Psoas muscle (tissue), 8 donors: ENCODE results near the gene RBAK. TPM values are rescaled to one million over a fixed set of nuclear protein-coding genes. Genes with fewer than 3 reads are reported as not detected.
"Not testable (repeated sequence)": the region's sequence is repeated elsewhere in the genome, so short reads cannot be mapped to it uniquely, and the experiment has no call there.

Experiments used
- ATAC-seq, 4 donors: fragments of 200-7000 bp; cut with Tn5 transposase; one replicate each; pipeline ENCODE4 v1.9.1; 2020; ENCODE audit warnings: moderate library complexity in 3 of 4, mild to moderate bottlenecking in 2 of 4
- DNase-seq, 2 donors: peaks; one replicate each; pipeline ENCODE4 v3.0.0-alpha.2; 2020
- H3K27ac ChIP-seq: fragments of 200-600 bp; one replicate; pipeline ENCODE4 v1.8.0; 2022
- H3K27me3 ChIP-seq, 3 donors: fragments of 200-600 bp in 1 of 3; one replicate each; pipeline versions ENCODE4 v1.6.1 to v1.8.0; 2013 to 2022; ENCODE audit warnings: low read length in 2 of 3, mild to moderate bottlenecking in 2 of 3, moderate library complexity in 1 of 3; ENCODE audit not compliant: insufficient read depth in 3 of 3
- H3K36me3 ChIP-seq, 2 donors: fragments of 200-600 bp in 1 of 2; one replicate each; pipeline versions ENCODE4 v1.6.1 to v1.8.0; 2013 to 2022; ENCODE audit warnings: low read depth in 1 of 2, mild to moderate bottlenecking in 1 of 2, moderate library complexity in 1 of 2; ENCODE audit not compliant: insufficient read depth in 1 of 2
- H3K4me1 ChIP-seq: fragments of 200-600 bp; one replicate; pipeline ENCODE4 v1.8.0; 2022
- H3K4me3 ChIP-seq: fragments of 200-600 bp; one replicate; pipeline ENCODE4 v1.8.0; 2022; ENCODE audit warnings: mild to moderate bottlenecking
- H3K9me3 ChIP-seq: fragments of 200-600 bp; one replicate; pipeline ENCODE4 v1.8.0; 2022
- WGBS, 3 donors: extraction: QIAGEN DNeasy Blood & Tissue Kit; methylation state at CpG; one replicate each; pipeline versions ENCODE4 v1.1.6 to v1.1.7; 2013; 5-methylcytosine and 5-hydroxymethylcytosine counted together
- intact Hi-C, 2 donors: fragments of 100-400 bp; cut with DNase I; formaldehyde crosslinking; loops; one replicate each; pipeline versions ENCODE4 v1.11.0 to v1.14.2; 2022
- polyA plus RNA-seq, 3 donors: library from polyadenylated mRNA; stranded (reverse); fragments of 200-250 nt; gene quantifications; one replicate each; pipeline ENCODE4 v1.2.3, GENCODE V29; 2013
- total RNA-seq, 4 donors: library from RNA; stranded (reverse); fragmentation: NEBNext Ultra II Directional in 2 of 4; extraction: Animal tissue kit (Norgen Biotek cat#: 25700) in 2 of 4; gene quantifications; one replicate each; pipeline versions ENCODE4 v1.2.1 to v1.2.4, GENCODE V29; 2021 to 2023
- TF ChIP-seq, protein P1 (sequence below): fragments of 200-600 bp; IDR thresholded peaks from one replicate; pipeline ENCODE4 v1.8.0; 2022; ENCODE audit warnings: antibody characterized with exemption
- donor health status: healthy with polysubstance abuse.
- donor health status: DM: no; HTN: no; CAD: no; lungs with moderate emphysema.
- donor health status: Bipolar disorder and iron deficiency.
- donor health status: healthy.
- donor health status: DM: yes; HTN: yes; CAD: no.
- donor health status: DM: no; HTN: no; CAD: no.
- donor health status: DM: no; HTN: no; CAD: no.
- donor health status: DM: yes; HTN: yes; CAD: no.

The RBAK gene
- total and polyA plus RNA-seq, 7 donors, result 2.6 to 7.2 (median 6.5) TPM

DNA sequence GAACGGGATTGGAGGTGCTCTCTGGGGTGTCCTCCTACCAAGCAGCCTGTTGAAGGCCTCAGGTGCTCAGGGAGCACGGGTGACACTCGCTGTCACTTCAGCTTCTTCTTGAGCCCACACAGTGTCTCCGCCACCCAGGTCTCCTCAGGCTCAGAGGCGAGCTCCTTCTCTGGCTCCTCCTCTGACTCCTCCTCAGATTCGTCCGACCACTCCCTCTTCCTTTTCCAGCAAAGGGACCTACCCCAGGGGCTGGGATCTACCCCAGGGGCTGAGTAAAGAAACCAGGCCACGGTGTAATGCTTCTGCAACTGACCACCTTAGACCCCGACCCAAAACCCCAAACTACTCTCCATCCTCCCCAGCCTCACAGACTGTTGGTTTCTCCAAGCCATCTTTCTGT lies 9.2 kb upstream of the RBAK start:
- intact Hi-C loops, result no loop called here
- 85 to 90% (median 86%) methylated on average over 9 of the region's 9 CpGs for WGBS, 3 donors

DNA sequence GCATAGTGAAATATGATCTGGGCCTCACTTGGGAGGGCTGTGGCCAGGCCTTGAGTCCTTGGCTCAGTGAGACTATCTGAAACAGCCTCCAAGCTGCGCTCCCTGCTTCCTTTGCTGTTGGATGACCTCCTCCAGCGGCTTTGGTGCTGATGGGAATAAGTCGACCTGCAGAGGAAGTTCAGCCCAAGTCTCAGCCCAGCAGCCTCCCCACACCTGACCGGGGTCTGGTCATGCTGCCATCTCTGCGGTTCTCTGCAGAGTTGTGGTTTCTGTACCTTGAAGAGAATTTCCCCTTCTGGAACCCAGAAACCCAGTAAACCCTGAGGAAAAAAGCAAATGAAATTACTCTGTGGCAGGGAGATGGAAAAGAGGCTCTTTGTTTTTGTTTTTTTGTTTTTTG lies 4.6 kb upstream of the RBAK start:
- Histone ChIP-seq H3K4me1 (no peaks in the 10 kb centered on the region), H3K4me3 (no peak overlapping the region), H3K27ac (no peak overlapping the region), H3K27me3 (no peaks in the 10 kb centered on the region), H3K36me3 (no peaks in the 10 kb centered on the region), H3K9me3 (no peaks in the 10 kb centered on the region)
- TF ChIP-seq, protein P1, sequence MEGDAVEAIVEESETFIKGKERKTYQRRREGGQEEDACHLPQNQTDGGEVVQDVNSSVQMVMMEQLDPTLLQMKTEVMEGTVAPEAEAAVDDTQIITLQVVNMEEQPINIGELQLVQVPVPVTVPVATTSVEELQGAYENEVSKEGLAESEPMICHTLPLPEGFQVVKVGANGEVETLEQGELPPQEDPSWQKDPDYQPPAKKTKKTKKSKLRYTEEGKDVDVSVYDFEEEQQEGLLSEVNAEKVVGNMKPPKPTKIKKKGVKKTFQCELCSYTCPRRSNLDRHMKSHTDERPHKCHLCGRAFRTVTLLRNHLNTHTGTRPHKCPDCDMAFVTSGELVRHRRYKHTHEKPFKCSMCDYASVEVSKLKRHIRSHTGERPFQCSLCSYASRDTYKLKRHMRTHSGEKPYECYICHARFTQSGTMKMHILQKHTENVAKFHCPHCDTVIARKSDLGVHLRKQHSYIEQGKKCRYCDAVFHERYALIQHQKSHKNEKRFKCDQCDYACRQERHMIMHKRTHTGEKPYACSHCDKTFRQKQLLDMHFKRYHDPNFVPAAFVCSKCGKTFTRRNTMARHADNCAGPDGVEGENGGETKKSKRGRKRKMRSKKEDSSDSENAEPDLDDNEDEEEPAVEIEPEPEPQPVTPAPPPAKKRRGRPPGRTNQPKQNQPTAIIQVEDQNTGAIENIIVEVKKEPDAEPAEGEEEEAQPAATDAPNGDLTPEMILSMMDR, result no peak
- intact Hi-C loops, result no loop called here
- WGBS, 3 donors, result 73 to 76% (median 75%) methylated on average over 5 of the region's 5 CpGs
- ATAC-seq (no peak), DNase-seq (no peak)

More for the DNA sequence above, 9.2 kb upstream of the RBAK start:
- no peak overlapping the region for H3K4me3 ChIP-seq
- DNase-seq (no peak), ATAC-seq (no peak)
- no peak overlapping the region for H3K27ac ChIP-seq
- H3K9me3 ChIP-seq, result no peaks in the 10 kb centered on the region
- TF ChIP-seq, protein P1, result no peak
- no peaks in the 10 kb centered on the region for H3K27me3 ChIP-seq
- no peaks in the 10 kb centered on the region for H3K4me1 ChIP-seq
- H3K36me3 ChIP-seq, result no peaks in the 10 kb centered on the region

DNA sequence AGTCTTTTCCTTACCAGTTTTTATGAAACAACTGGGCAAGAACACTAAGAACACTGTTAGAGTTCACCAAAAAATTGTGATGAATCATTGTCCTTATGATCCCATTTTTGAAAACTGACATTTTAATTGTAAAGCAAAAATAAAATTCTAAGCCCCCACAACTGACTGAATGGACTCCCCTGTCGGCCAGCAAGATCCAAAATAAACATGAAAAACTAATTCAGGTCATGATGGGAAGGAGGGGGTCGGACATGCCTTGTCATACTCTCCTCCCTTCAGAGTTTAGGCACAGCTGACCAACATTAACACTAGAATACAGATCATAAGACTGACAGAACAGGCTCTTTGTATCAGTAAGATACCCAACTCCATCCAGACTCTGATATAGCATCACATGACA lies 2.0 kb upstream of the RBAK start:
- 61 to 80% (median 73%) methylated on average over 2 of the region's 2 CpGs for WGBS, 3 donors
- Histone ChIP-seq H3K9me3 (no peaks in the 10 kb centered on the region), H3K36me3 (peaks cover 0 to 7% of the 10 kb centered on the region in 2 donors), H3K27ac (no peak overlapping the region), H3K4me3 (no peak overlapping the region), H3K27me3 (no peaks in the 10 kb centered on the region), H3K4me1 (no peaks in the 10 kb centered on the region)
- ATAC-seq, result no peak
- TF ChIP-seq, protein P1, result no peak
- intact Hi-C loops, result no loop called here
- no peak for DNase-seq

DNA sequence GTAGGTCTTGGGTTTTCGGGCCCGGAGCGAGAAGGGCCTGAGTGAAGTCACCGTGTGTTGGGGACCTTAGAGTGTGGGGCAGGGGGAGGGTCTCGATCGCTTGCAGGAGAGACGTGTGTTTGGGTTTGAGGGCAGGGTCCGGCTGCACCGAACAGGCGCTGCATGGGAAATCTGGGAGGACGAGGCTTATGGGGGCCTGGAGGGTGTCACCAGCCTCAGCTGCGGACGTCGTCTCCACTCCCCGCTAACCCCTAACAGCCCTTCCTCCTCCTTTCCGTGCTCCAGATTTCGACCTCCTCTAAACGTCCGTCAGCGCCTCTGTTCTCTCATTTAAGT lies 705 bp downstream of the RBAK start:
- H3K4me1 ChIP-seq, ATAC-seq, DNase-seq, intact Hi-C loops, H3K9me3 ChIP-seq, H3K27me3 ChIP-seq: not testable (repeated sequence)
- peaks cover 8 to 34% of the 10 kb centered on the region in 2 donors for H3K36me3 ChIP-seq
- H3K4me3 ChIP-seq, result peak overlapping the region; percentile 90
- peak overlapping the region; percentile 82 for H3K27ac ChIP-seq
- 0 to 1% (median 0%) methylated on average over 15 to 20 of the region's 20 CpGs for WGBS, 3 donors

DNA sequence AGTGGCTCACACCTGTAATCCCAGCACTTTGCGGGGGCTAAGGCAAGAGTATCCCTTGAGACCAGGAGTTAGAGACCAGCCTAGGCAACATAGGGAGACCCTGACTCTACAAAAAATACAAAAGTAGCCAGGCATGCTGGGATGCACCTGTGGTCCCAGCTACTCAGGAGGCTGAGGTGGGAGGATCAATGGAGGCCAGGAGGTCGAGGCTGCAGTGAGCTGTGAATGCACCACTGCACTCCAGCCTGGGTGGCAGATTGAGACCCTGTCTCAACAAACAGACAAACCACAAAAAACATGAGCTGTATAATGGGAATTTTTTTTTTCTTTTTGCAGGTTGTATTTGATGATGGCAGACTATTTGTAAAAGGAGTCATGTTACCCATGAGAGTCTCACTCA lies 1.5 kb downstream of the RBAK start:
- peaks cover 8 to 41% of the 10 kb centered on the region in 2 donors for H3K36me3 ChIP-seq
- peaks cover 17% of the 10 kb centered on the region for H3K9me3 ChIP-seq
- H3K4me1 ChIP-seq, H3K27me3 ChIP-seq, DNase-seq, ATAC-seq, intact Hi-C loops, H3K27ac ChIP-seq: not testable (repeated sequence)
- peak overlapping the region; percentile 90 for H3K4me3 ChIP-seq
- WGBS, 3 donors, result 91 to 100% (median 98%) methylated on average over 2 of the region's 2 CpGs

DNA sequence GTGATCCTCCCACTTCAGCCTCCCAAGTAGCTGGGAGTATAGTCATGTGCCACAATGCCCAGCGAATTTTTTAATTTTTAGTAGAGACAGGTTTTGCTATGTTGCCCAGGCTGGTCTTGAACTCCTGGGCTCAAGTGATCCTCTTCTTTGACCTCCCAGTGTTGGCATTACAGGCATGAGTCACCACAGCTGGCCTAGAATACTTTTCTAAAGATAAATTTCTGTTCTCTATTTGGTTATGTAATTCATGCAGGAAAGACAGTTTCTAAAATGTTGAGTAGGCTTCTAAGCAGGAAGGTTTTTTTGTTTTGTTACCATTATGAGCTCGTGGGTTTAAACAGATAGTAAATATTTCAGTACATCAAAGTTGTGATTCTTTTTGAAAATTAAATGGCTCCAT lies 5.0 kb downstream of the RBAK start:
- Histone ChIP-seq H3K4me1 (no peaks in the 10 kb centered on the region), H3K27me3 (no peaks in the 10 kb centered on the region), H3K4me3 (no peak overlapping the region), H3K9me3 (peaks cover 35% of the 10 kb centered on the region), H3K36me3 (peaks cover 14 to 74% of the 10 kb centered on the region in 2 donors), H3K27ac (no peak overlapping the region)
- intact Hi-C loops, result no loop called here
- TF ChIP-seq, protein P1, result no peak
- 95 to 98% (median 95%) methylated on average over 2 of the region's 2 CpGs for WGBS, 3 donors
- DNase-seq, result no peak
- ATAC-seq, result no peak

DNA sequence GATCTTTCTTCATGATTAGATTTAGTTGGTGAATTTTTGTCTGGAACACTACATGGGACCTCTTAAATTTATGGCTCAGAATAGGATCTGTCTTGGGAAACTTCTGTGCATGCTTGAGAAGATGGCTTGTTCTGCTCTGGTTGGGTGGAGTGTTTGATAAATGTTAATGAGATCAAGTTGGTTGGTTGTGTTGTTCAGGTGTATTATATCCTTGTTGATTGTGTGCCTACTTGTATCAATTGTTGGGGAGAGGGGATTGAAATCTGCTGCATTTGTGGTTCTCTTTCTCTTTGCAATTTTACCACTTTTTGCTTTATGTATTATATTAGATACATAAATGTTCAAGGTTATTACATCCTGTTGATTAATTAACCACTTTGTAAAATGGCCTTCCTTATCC lies 6.1 kb downstream of the RBAK start:
- ATAC-seq, intact Hi-C loops, H3K27me3 ChIP-seq, DNase-seq, H3K4me3 ChIP-seq, H3K27ac ChIP-seq, H3K4me1 ChIP-seq: not testable (repeated sequence)
- peaks cover 15 to 84% of the 10 kb centered on the region in 2 donors for H3K36me3 ChIP-seq
- peaks cover 35% of the 10 kb centered on the region for H3K9me3 ChIP-seq
